Thyroid gland (tissue), 4 donors: Measurements from ENCODE around the gene RIPOR3.

Experiments
- CTCF ChIP-seq, 6 experiments: fragments of 200-600 bp in 3 of 6; fragments of 450-650 bp in 3 of 6; sonication (generic) in 3 of 6; IDR thresholded peaks; one replicate each; pipeline ENCODE4 v1.5.1; 2016 to 2019; ENCODE audit warnings: antibody characterized with exemption in 6 of 6, mild to moderate bottlenecking in 2 of 6, inconsistent platforms in 1 of 6, moderate library complexity in 1 of 6
- POLR2A ChIP-seq, 2 donors: fragments of 450-650 bp; IDR thresholded peaks; one replicate each; pipeline ENCODE4 v1.6.1; 2017; ENCODE audit warnings: antibody characterized with exemption in 2 of 2, mild to moderate bottlenecking in 2 of 2, moderate library complexity in 1 of 2

GRCh38 chr20:50664254-50664653, 27.1 kb downstream of the RIPOR3 start:
- no peak for TF ChIP-seq CTCF (IDR thresholded peaks at IDR 0.05)
- no peak for TF ChIP-seq POLR2A (IDR thresholded peaks at IDR 0.05)
